Ecto neural progenitor cell (in vitro differentiated cells): ENCODE results near the gene CIB4.

ENCODE experiments used
- DNase-seq: peaks from one replicate; pipeline ENCODE4 v3.0.0-alpha.2; 2018; ENCODE audit warnings: low spot score

CIB4 gene

DNA sequence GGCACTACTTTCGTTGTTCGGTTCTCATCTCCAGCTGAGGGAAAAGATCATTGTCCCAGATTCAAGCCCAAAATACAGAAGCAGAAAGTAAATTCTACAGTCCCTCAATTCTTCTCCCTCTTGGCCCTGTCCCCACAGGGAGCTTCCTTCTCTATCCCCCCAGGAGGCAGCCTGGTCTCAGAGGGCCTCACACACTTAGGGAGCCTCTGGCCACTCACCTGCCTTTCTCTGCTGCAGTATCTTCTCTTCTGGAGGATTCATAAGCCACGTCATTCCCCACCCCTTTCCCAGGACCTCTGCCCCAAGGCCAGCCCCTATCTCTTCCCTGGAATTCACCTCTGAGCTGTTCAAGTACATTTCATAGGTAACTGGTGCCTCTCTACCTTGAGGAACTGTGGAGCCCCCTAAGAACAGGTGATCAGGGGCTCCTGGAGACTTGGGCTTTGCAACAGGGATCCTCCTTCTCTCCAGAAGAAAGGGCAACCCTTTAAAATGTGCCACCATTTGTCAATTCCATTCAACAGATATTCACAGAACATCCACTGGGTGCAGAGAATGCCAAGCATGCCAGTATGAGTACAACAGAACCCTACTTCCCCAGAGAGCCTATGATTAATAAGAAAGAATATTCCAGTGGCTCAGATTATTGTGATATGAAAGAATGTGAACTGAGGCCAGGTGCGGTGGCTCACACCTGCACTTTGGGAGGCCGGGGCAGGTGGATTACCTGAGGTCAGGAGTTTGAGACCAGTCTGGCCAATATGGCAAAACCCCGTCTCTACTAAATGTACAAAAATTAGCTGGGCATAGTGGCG is 72.9 kb downstream of the CIB4 start:
- DNase-seq, result peak; percentile 35

DNA sequence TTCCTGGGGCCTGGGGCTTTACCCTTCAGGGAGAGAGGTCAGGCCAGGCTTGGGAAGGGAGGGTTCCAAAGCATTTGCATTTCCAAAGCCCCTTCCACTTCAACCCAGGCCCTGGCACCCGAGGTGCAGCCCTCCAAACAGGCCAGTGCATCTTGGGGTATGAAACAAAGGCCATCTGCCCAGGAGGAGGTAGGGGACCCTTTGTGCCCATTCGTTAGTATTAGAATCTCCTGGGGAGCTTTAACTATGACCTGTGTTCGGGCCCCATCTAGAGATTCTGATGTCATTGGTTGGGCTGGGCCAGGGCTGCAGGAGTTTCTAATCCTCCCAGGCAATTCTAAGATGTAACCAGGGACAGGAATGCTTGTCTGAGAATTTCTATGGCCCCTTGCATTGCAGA is 73.6 kb downstream of the CIB4 start:
- peak; percentile 37 for DNase-seq

DNA sequence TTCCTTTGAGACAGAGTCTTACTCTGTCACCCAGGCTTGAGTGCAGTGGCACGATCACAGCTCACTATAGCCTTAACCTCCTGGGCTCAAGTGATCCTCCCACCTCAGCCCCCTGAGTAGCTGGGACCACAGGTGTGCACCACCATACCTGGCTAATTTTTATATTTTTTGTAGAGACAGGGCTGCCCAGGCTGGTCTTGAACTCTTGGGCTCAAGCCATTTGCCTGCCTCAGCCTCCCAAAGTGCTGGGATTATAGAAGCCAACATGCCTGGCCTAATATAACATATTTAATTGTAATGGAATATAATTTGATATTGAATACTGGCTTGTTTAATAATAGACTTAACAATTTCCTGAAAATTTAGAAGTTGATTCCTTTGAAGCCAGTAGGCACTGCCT is 74.4 kb downstream of the CIB4 start:
- DNase-seq, result peak; percentile 14

DNA sequence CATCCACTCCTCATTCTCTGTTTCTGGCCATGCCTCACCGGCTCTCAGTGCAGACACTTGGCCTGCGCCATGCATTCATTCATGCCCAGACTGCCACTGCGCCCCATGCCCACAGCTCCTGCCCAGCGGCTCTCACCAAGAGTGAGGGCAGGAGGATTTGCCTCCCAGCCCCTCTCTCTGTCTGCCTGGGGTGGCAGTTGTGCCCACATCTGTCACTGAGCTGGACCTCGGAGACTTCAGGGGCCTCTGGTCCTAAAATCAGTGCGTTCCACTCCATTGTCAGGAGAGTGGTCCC is 75.1 kb downstream of the CIB4 start:
- DNase-seq, result peak; percentile 39

DNA sequence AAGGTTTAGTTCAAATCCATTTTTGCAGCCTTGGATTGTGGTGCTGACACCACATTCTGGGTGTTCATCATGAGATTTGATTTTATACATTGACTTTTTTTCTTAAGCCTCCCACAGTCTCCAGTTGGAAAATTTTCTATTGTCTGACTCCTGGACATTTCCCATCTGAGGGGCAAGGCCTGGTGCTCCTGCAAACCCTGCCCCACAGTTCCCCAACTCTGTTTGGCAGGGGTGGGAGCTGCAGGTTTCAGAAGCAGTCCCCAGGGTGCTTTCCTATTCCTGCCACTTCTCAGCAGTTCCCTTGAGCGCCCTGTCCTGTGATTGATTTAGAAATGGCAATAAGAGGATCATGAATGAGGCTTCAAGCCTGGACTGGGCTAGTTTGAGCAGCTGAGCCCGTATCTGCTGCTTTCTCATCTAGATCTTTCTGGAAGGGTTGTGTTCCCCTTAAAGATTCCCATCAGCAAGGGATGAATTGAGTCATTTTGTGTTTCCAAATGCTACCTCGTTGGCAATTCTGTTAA is 77.0 kb downstream of the CIB4 start:
- DNase-seq, result no peak

DNA sequence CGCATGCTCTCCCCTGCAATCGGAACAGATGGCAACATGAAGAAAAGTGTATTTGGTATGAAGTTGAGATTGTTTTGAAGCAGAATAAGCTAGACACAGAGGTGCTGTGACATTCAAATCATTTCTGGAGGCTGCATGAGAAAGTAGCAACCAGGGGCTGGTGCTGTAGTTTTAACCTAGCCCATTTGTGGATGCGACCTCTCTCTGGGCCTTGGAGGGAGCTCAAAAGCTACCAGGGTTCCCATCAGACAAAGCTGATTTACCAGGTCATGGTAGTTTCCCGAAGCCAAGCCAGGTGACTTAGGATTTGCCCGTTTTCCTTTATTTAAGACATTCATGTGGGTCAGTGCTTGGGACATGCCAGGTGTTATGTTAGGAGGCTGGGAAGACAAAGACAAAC is 77.5 kb downstream of the CIB4 start:
- no peak for DNase-seq

DNA sequence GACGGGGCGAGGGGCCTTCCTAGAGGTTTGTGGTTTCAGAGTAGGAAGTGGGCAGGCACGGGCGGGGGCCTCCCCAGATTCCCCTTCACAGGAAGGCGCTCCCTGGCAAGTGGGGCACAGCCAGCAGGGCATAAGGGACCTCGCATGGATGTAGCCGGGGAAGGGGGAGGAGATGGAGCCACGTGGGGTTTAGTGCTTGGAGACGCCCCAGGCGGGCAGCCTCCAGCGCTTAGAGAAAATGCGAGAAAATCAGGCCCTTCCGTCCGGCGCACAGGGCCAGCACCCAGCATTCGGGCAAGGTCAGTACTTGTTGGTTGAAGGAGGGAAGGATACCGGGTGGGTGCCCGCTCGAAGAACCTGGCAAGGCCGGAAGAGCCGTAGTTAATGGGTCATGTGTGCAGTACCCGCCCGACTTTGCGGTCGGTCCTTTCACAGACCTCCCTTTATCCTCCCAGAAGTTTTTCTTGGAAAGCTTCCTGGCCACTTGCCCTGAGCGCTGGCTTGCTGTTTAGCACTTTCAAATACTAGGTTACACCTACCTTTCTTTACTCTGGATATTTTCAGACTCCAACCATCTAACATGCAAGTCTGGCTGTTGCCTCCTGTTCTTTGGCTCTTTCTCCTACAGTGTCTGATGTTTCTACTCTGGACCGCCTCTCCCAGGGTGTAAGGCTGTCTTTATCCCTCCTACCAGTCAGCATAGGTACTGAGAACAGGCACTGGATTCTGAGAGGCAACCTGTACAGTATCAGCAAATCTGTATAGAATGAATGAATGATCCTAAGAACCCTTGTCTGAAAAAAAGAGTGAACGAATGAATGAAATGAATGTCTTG is 78.1 kb downstream of the CIB4 start:
- DNase-seq, result peak; percentile 39

DNA sequence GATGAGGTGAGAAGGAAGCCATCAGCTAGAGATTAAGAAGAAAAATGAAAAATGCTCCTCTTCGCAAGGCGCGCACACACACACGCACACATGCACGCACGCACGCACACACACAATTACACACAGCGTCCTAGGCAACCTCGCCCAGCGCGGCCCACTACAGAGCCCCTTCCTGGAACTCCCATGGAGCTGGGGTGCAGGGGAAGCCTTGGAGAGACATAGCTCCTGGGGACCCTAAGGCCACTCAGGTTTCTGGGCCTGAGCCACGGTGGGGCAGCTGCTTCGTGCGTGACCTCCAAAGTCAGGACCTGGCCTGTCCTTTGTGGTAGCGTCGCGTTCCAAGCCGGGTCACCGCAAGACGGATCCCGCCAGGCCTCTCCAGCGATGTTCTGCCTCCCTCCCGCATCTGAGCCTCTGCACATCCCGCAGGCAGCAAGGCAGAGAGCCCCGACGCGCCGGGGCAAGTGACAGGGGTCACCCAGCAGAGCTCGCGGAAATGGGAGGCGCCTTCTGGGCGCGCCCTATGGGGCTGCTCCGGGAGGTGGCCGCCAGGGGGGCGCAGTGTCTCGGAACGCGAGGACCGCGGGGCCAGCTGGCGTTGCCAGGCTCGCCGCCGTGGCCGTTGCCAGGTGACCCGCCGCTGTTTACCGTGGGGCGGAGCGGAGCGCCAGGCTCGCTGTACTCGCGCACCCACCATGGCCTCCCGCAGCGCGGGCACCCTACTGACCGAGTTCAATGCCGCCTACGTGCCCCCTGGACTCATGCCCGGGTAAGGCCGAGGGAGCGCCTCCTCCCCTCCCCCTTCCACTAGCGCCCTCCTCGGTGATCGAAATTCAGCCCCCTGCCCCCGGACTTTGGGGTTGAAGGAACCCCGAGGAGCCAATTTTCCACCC is 79.0 kb downstream of the CIB4 start:
- peak; percentile 45 for DNase-seq

DNA sequence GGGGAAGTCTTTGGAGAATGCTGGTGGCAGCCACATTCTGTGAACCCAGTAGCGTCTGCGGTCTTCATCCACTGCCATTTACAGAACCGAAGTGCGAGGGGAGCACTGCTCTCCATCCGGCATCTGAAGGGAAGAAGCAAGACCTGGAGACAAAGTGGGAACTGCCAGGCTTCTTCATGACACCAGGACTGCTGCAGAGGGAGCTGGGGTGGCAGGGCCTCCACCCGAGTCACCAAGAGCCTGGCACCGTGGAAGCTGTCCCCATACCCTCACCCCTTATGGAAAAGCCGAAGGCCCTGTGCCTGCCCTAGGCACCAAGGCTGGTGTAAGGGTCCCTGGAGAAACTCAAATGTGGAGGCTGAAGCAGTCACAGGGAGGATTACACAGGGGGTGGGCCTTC is 79.8 kb downstream of the CIB4 start:
- no peak for DNase-seq

DNA sequence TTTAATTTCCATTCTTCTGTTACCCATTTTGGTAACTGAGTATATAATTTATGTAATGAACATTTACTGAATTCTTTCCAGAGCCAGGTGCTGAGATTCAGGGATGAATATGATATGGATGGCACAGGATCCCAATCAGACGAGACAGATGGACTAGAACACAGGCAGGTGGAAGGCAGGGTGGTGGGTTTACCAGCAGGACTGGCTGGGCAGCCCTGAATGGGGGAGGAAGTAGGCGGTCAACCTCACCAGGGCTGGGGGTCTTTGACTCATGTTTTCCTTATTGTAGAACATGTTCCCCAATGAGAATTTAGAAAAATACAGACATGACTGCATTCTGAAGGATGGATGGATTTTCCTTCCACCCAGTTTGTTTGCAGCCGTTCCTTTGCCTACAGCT is 80.3 kb downstream of the CIB4 start:
- no peak for DNase-seq

DNA sequence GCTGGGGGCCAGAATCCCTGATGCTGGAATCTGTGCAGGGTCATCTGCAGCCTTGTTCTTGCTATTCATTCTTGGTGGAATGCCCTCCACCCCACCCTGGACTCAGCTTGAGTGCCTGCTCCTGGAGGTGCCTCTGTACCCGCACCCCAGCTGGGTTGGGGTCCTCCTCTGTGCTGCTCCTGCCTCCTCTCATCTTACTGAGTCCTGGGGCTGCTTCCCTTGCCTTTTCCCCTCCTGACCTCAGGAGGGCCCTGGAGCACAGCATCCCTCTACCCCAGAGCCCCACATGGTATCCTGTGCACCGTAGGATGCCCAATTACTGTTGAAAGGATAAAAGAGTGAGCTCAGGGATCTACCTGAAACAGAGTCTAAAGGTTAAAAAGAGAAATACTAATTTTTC is 81.6 kb downstream of the CIB4 start:
- no peak for DNase-seq

DNA sequence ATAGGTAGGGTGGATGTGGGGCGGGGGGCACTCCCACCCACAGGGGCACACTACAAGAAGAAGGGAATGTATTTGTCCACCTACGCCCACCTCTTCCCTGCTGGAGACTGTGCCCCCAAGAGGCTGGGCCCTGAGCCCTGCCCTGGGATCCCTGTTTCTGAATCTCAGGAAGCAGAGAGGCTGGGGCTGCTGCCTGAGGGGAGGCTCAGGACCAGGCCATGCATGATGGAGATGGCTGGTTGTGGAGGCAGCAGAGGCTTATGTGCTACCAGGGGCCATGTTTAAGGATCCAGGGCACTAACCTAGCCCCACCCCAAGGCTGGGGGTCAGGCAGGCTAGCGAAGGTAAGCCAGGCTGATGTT is 82.1 kb downstream of the CIB4 start:
- DNase-seq, result no peak

DNA sequence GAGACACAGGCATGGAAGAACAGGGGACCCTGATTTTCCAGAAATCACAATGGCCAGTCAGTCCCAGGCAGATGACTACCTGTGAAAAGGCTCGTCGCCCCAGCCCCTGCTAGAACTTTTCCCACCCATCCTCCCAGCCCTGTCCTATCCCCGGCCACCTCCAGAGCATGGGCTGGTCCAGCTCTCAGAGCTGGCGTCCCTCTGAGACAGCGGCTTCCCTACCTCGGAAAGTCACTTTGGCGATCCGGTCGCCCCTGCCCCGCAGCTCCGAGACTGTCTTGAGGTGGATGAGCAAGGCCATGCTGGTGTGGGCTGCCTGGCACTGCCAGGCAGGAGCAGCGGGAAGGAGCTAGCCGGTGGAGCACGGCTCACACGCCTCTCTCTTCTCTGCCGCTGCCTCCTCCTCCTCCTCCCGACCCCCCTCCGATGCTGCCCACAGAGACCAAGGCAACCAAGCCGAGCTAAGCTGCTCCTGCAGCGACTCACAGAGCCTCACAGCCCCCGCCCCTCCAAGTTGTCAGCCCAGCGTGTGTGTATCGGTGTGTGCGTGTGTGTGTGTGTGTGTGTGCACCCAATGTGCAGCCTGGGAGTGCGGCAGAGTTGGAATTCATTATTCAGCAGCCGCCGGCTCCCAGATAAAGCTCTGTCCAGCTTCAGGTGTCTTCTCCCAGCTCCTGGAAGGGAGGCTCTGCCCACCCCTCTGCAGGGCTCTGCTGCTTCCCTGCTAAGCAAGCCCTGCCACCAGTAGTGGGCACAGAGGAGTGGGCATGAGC is 82.7 kb downstream of the CIB4 start:
- DNase-seq, result peak; percentile 77

DNA sequence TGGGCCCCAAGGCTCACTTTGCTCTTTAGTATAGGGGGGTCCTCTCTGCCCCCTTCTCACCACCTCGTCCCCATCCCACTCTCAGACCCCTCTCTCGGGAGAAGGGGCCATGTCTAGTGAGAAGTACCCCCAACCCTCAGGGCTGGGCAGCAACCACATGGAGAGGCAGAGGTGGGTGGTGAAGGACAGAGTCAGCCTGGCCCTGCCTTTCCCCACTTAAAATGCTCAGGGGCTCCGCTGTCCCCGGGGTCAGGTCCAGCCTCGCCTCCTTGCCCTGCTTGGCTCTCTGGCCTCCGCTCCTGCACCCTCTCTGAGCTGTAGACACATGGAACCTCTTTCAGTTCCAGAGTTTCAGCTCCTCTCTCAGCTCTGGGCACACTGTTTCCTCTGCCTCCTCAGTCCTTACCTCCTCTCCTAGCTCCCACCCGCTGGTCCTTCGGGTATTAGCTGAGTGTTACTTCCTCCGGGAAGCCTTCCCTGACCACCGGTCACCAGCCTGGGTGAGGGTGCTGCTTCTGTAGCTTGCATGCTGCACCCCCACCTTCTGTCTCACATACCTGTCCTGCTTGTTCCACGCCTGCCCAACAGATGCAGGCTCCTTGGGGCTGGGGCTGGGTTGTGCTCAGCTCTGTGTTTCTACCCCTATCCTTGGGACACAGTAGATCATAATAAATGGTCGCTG is 83.8 kb downstream of the CIB4 start:
- no peak for DNase-seq

DNA sequence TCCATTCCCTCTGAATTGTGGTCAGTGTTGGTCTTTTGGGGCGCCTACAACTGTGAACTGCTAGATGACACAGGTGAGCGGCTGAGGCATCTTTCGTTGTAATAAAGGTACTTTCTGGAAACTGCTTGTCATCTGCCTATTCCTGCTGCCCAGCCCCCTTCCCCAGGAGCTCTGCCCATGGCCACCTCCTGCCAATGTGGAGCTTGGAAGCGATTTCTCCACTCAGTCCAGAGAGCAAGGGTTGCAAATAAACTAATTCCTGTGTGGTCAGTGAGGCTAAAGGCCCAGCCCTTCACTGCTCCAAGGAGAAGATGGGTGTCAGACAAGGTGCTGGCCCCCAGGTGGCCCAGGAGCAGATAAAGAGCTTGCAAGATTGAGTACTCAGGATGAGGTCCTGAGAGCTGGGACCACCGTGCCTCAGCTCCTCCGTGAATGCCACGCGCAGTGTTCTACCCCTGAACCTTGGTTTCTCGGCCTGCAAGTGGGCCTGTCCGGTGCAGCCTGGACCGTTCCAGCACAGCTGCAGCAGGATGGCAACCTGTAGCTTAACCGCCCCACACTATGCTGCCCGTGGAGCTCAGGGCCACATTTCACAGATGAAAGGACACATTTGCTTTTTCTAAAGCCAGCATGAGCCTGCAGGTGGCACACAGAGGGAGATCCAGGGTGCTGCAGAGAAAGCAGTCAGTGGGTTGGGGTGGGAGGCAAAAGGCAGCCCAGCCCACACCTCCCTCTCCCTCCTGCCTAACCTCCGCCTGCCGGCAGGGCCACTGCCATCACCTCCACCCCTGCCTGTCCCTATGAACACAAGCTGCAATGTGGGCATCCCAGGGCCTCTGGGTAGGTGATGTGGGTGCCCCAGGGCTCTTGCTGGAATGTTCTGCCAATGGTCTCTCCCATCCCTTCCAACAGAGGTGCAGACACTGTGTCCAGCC is 84.6 kb downstream of the CIB4 start:
- DNase-seq, result no peak

DNA sequence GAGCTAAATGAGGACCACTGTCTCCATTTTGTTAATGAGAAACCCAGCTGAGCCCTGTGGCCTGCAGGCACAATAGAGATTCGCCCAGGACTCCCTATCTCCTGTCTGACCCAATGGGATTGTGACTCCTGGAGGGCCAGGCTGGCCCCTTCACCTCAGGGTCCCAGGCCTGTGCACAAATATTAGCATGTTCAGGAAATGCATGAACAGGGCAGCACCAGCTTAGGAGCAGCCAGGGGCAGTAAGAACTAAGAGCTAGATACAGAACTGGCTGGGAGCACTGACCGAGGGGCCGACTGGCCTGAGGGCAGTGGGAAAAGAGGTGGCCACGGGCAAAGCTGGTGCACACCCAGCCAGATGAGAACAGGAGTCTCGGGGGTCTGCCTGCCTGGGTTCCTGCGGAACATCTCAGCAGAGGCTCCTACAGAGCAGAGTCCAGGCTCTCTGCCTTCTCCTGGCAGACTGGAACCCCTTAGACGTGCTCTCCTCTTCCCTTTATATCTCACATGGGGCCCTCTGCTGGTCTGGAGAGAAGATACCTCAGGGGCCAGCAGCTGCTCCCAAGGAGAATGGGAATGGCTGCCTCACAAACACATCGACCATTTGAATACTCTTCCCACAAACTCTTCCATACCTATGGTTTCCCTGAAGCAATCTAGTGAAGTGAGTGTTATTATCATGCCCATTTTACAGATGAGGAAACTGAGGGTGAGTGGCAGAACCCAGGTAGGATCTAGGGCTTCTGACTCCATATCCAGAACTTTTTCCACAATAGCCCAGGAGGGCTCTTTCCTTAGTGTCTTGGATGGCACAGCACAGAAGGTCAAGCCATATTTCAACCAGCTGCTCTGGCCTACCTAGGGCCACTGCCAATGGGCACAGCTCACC is 85.7 kb downstream of the CIB4 start:
- no peak for DNase-seq

DNA sequence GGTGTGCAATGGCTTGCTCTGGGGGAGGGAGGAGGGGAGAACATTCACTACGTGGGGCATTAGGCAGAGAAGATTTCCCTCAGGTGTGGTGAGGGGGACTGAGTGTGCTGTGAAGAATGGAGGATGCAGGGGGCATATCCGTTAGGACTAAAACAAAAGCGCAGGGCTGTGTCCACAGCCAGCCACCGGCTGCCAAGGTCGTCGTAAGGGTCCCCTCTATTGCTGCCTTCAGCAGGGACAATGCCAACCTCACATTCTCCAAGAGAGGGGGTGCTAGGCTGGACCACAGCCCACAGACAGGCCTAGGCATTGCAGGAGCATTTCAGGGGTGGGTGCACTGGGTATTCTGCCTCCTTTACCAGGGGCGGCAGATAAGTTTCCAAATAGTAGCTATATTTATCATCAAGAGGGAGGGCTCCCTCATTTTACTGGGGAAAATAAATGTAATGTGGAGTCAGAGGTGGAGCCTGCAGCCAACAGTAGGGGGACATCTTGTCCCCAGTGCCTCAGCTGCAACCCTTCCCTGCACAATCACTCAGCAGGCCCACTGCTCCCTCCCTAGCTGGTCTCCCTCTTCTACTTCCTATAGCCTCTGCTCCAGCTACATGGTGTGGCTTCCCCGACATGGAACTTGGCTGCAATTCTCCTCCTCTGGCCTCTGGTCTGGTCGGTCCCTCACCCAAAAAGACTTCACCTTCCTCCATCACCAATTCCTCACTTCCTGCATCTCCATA is 88.4 kb downstream of the CIB4 start:
- no peak for DNase-seq
